Brain pericyte (primary cell): ENCODE measurements around the gene OR52E5.
A peak's percentile ranks its signal among the peaks of the same experiment; 100 is the strongest.

Source experiments
- DNase-seq: peaks from one replicate; pipeline ENCODE4 v3.0.0-alpha.2; 2012; ENCODE audit warnings: low read depth, low spot score

OR52E5 gene

DNA sequence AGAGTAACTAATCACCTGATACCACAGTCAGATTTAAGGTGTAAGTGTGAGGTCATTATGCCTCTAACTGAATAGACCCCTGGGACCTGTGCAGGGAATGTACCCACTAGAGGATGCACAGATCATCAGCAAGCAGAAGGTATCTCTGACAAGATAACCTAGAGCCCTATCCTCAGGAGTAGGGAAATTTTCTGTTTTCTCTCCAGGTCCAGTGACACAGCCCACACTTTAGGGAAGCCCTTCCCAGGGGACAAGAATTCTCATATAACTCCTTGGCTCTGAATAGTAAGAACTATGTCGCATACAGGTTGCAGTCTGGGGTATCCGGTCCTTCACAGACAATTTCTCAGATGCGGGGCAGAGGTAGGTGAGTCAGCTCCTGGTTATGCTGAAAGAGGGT is at the start of gene OR52E5:
TSS of gene OR52E5 (plus strand) at position 301 of the 400 bp plus-strand sequence. CDS start 7,569 bp downstream, outside the sequence.
- no peak for DNase-seq

DNA sequence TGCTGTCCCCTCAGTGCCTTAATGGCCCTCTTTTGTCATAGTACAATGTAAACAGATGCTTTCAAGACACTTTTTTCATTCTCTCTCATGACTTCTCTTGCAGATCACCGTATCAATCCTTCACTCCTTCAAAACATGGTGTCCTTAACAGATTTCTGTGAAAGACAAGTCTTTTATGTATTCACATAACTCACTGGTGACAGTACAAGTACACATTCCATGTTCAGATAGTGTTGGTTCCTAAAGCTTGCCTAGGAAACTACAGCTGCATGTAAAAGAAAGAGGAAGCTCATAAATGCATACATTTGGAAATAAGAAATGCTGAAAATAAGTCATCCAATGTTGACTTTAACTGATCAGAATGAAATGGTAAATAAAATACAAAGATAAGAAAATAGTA is 46.3 kb upstream of the OR52E5 start:
- DNase-seq = no peak

DNA sequence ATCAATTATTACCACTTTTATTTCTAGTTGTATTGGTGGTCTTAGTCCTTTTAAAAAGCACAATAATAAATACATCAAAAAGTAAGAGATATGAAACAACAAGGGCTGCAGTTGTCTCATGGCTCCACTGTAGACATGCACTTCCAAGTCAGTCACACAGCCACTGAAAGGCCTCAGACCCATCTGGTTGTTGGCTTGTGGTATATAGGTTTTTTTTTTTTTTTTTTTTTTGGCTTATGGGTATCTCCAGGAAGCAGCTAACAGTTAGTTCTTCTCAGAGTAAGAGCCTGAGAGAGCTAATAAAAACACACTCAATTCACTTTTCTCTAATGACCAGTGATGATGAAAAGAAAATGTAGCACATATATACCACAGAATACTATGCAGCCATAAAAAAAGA is 45.3 kb upstream of the OR52E5 start:
- DNase-seq = no peak

DNA sequence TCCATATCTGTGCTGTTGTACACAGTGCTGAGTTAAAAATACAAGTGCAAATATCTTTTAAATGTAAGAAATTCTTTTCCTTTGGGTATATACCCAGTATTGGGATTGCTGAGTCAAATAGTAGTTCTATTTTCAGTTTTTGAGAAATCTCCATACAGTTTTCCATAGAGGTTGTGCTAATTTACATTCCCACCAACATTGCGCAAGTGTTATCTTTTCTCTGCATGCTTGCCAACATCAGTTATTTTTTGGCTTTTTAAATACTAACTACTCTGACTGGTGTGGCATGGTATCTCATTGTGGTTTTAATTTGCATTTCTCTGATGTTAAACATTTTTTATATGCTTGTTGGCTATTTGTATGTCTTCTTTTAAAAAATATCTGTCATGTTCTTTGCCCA is 42.0 kb upstream of the OR52E5 start:
- DNase-seq = no peak

DNA sequence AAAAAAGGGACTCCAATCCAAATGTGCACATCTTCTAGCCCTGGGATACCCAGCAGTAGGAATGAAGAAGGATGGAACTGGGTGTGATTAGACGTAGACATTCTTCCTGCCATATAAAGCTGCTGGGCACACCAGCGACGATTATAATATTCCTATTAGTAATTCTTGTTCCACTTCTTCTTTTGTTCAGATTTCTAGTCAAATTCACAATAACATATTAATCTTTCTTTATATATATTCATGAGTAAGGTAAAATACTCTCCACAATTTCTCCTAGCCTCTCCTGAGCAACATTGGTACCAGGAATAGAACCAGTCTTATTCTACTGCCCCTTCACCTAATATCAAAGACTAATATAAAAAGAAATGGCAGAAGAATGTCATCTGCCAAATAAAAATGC is 35.4 kb upstream of the OR52E5 start, which contains the start of gene OR52E8:
TSS of gene OR52E8 (minus strand) at position 101 of the 400 bp plus-strand sequence. CDS start at position 101, 0 bp downstream.
- no peak for DNase-seq

DNA sequence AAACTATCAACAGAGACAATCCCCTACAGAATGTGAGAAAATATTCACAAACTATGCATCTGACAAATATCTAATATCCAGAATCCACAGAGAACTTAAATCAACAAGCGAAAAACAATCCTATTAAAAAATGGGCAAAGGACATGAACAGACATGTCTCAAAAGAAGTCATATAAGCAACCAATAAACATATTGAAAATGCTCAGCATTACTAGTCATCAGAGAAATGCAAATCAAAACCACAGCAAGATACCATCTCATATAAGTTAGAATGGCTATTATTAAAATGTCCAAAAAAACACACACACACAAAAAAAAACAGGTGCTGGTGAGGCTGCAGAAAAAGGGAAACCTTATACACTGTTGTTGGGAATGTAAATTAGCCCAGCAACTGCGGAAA is 27.2 kb upstream of the OR52E5 start:
- no peak for DNase-seq

DNA sequence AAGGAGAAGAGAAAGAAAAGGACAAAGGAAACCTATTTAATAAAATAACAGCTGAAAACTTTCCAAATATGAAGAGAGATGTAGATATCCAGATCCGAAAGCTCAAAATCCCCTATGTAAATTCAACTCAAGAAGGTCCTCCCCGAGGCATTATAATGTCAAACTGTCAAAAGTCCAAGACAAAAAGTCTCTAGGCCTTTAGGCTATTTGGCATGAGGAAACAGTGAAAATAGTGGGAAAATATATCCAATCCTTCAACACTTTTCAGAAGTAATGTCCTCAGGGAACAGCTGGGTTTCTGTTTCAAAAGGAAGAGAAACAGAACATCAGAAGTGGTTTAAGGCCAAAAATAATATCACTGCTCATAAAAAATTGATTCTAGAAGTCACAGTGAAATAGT is 14.4 kb upstream of the OR52E5 start:
- no peak for DNase-seq

DNA sequence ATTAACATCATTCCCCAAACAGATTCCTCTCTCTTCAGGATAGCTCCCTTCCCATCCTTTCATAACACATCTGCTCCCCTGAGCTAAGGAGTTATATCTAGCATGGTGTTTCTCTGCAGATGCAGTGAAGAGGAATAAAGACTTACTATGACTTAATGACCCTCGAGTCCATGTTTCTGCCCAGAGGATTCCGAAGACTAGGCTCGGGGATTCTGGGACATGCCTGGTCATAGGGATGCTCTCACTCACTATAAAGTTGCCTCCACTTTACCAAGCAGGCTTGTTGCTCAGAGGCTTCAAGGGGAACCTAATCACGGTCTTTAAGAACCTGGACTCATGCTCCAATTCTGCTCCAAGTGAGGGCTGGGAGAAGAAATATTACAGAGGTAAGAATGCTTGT is 12.7 kb upstream of the OR52E5 start, which contains the start of gene OR52E4:
TSS of gene OR52E4 (plus strand) at position 301 of the 400 bp plus-strand sequence. CDS start 3,664 bp downstream, outside the sequence.
- DNase-seq = no peak

DNA sequence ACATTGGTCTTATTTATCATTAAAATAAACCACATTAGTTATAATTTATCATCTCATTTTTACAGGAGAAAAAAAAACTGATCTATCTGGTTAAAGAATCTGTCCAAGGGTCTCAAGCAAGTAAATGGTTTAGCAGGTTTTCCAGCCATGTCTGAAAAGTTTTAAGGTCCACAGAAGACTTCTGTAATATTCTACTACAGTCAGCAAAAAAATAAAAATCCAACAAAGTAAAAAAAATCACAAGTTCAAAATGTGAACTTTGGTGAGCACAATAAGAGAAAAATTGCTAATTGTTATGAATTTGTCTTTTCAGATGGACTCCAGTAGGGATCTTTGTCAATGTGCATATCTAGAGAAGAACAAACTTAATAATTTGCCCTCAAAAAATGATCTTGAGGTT is 11.3 kb upstream of the OR52E5 start:
- DNase-seq = no peak

DNA sequence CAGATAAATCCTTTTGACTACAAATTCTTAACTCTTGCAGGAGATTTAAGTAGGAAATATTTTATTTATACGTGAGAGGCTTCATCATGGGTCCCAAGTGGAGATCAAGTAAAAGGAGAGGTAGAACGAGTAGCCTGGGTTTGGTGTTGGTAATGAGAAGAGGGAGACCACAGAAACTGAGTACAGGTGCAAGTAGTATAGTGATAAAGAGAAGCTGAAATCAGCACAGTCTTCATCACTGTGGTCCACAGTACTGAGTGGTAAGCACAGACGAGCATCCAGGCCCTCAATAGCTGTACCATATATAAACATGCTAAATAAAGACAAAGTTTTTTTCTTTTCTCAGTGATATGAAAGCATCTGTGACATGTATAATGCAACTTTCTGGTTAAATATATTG is 5.8 kb upstream of the OR52E5 start:
- DNase-seq = no peak

DNA sequence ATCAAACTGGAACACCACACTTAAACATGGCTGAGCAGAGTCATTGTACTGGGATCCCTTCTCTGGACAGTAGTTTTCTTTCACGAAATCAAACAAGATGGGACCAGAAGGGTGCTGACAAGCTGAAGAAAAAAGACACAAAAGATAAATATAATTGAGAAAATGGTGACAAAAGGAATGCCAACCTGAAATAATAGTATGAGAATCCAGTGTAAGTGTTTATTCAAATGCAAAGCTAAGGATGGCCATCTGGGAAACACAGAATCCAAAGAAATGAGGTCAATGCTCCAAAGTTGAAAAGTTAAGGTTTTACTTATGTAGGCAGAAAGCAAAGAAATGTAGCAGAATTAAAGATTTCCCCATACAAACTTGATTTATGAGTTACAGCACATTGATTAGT is 5.3 kb upstream of the OR52E5 start:
- DNase-seq = no peak

DNA sequence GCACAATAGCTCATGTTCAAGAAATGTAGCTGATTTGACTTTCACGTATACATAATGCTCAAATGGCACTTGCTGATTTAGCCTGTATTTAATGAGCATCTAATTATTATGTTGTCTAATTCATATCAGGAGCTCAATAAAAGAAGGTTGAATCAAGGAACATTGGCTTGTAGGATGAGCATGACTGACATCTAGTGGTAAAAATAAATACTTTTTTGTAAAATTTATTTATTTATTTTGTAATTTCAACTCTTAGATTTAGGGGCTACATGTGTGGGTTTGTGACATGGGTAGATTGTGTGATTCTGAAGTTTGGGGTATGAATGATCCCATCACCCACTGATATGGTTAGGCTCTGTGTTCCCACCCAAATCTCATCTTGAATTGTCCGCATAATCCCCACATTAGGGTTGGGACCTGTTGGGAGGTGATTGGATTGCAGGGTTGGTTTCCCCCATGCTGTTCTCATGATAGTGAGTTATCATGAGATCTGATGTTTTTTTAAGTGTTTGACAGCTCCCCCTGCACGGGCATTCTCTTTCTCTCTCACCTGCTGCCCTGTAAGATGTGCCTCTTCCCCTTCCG is 1.7 kb upstream of the OR52E5 start:
- peak; percentile 2 for DNase-seq

DNA sequence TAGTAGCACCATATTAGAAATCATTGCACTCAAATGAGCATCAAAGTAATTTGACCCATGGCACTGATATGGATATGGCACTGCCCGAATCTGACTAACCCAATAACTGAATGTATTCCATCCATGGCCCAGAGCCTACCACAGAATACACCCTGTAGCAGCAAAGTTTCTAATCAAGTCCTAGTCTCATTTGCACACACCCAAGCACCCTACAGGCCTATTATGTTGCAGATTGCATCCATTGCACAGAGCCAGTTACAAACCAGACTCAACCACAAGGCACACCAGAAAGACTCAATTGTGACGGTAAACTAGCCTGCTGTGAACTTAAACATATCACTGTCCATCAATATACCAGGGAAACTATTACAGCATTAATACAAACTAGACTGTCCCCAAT is 6.5 kb downstream of the OR52E5 start:
- no peak for DNase-seq

DNA sequence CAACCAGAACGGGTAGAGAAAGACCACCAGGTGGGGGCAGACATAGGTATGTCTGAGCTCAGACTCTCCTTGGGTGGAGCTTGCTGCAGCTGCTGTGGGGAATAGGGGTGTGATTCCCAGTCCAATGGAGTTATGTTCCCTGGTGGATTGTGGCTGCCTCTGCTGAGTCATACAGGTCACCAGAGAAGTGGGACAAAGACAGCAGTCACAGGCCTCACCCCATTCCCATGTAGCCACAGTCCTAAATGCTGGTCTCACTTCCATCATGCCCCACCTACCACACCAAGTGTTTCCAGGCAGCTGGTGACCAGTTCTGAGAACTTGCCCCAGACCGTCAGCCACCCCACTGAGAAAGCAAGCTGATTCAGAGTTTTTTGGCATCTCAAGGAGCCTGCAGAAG is 17.5 kb downstream of the OR52E5 start:
- DNase-seq = no peak

DNA sequence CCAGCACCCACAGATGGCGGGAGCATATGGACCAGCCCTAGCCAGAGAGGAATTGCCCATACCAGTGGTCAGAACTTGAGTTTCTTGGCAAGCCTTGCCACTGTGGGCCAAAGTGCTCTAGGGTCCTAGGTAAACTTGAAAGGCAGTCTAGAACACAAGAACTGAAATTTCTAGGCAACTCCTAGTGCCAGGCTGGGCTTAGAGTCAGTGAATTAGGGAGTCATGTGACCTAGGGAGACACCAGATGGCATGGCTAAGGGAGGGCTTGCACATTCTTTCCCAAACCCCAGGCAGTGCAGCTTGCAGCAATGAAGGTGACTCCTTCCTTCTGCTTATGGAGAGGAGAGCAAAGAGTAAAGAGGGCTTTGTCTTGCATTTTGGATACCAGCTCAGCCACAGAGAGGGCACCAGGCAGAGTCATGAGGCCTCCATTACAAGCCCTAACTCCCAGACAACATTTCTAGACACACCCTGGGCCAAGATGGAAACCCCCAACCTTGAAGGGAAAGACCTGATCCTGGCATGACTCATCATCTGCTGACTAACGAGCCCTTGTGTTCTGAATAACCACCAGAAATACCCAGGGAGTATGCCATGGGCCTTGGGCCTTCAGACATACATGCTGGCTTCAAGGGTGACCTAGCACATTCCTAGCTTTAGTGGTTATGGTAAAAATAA is 29.9 kb downstream of the OR52E5 start:
- no peak for DNase-seq

DNA sequence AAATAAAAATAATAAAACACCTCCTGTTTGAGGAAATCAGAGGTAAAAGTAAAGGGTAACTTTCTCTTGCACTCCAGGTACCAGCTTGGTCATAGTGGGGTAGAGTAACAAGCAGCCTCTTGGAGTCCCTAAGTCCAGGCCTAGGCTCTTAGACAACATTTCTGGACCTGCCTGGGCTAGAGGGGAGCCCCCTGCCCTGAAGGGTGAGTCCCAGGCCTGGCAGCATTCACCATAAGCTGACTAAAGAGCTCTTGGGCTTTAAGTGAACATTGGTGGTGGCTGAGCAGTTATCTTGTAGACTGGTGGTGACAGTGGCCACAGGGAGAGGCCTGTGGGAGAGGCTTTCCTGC is 30.4 kb downstream of the OR52E5 start:
- DNase-seq = no peak

DNA sequence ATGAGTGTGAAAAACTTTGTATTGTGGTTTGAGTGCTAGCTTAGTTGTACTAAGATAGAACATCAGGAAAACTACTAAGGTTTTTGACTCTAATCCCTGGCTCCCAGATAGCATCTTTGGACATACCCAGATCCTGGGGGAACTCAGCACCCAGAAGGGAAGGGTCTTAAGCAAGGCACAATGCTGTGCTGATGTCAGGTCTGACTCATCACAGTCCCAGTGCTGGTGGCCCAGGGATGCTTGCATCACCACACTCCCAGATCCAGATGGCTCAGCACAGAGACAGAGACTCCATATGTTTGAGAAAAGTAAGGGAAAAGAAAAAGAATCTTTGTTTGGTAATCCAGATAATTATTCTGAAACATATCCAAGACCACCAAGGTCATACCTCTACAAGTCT is 30.8 kb downstream of the OR52E5 start:
- DNase-seq = no peak

DNA sequence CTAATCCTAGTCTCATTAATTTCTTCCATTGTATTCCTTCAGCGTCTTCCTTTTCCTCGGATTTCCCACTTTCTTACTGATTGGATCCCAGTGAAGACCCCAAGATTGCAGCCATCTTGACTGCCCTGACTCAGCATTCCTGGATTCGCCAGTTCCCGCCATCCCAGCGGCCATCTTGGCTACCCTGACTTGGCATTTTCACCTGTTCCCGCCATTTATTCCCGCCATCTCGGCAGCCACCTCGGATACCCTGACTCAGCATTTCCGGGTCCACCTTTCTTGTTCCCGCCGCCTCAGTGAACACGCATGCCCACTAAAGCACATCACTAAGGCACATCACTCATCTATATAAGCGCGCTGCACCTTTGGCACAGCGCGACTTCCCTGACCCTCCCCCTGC is 35.3 kb downstream of the OR52E5 start:
- no peak for DNase-seq

DNA sequence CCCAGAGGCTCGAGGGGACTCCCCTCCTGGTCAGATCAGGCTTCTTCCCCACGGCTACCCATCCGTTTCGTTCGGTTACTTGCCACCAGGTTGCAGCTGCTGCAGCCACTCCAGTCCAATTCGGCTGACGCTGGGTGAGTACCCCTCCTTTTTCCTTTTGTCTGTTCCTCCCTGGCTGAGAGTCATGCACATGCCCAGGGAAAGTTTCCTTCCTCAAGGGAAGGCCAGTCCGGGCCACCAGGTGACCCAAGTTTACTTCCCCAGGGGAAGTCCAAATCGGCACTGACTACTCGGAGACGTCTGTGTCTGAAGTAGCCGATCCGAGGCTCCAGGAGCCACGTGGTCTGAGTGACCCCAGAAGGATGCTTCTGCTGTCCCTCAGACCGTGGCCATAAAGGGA is 35.8 kb downstream of the OR52E5 start:
- no peak for DNase-seq

DNA sequence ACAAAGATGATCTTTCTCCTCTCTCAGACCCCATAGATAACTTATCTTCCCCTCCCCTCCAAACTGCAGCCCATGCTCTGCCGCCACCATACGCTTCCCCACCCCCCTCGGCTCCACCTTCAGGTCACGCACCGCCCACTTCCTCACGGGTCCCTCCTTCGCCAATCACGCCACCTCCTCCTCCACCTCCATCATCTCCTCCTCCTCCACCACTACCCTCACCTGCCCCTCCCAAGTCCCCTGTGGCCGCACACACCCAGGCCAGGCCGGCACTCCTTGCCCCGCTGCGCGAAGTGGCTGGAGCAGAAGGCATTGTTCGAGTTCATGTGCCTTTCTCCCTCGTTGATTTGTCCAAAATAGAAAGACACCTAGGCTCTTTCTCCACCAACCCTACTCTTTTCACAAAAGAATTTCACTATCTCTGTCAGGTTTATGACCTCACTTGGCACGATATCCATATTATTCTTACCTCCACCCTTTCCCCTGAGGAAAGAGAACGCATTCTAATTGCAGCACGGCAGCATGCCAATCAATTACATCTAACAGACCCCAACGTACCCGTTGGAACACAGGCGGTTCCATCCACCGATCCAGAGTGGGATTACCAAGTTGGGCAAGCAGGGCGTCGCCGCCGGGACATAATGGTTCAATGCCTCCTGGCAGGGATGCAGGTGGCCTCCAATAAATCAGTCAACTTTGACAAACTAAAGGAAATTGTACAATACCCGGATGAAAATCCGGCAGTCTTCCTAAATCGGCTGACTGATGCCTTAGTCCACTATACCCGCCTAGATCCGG is 36.8 kb downstream of the OR52E5 start:
- DNase-seq = no peak

DNA sequence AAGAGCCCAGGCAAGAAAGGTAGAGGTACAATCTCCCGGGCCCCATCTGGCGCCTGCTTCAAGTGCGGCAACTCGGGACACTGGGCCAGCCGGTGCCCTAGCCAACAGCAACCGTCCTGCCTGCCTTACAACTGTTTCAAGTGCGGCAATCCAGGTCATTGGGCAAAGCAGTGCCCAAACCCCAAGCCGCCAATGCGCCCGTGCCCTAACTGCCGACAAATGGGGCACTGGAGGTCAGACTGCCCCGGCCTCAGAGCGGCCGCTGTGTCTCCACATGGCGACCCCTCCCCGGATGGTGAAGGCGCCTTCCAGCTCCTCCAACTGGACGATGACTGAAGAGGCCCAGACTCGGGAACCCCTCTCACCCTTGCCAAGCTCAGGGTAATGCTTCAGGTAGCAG is 37.6 kb downstream of the OR52E5 start:
- DNase-seq = no peak

DNA sequence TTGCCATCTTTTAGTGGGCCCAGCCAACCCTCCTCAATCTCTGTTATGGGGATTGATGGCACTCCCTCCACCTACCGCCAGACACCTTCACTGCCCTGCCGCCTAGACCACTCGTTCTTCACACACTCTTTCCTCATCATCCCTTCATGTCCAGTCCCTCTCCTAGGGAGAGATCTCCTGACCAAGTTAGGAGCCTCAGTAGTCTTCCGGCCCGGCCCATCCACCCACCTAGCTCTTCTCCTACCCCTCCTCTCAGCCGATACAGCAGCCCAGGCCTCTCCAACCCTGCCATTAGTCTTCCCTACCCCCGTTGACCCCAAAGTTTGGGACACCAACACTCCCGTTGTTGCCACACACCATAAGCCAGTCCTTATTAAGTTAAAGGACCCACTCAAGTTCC is 38.1 kb downstream of the OR52E5 start:
- DNase-seq = no peak

DNA sequence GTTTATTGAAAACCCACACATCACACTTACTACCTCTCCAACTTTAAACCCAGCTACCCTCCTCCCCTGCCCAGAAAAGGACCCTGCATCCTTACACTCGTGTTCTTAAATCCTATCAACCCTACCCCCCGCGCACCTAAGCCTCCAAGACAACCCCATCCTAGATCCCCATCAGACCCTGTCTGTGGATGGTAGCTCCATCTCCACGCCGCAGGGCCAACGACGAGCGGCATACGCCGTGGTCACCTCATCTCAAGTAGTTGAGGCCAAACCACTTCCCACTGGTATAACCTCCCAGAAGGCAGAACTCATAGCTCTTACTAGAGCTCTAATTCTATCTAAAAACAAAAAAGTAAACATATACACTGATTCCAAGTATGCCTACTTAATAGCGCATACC is 39.7 kb downstream of the OR52E5 start:
- DNase-seq = no peak
